COLO668 (cell line): ENCODE data around the gene ITPRIPL2.

ENCODE experiments used
- DNase-seq: peaks from one replicate; lab custom pipeline; 2025; ENCODE audit not compliant: unreplicated experiment; lab: John Stamatoyannopoulos, UW

The ITPRIPL2 gene

GRCh38 chr16:19113577-19114358 lies at the start of gene ITPRIPL2:
TSS of gene ITPRIPL2 (plus strand) at chr16:19113964. CDS start at chr16:19114462, 498 bp downstream.
- peak; percentile 59 for DNase-seq

GRCh38 chr16:19066988-19067348 lies 46.8 kb upstream of the ITPRIPL2 start:
- DNase-seq: no peak

- peak; percentile 98 for DNase-seq
These were observed 46.2 kb upstream of the ITPRIPL2 start, which contains the start of gene COQ7 for GRCh38 chr16:19067349-19068236. TSS of gene COQ7 (plus strand) at chr16:19067614. CDS start at chr16:19067665, 51 bp downstream.

- no peak for DNase-seq
These were observed 45.4 kb upstream of the ITPRIPL2 start for GRCh38 chr16:19068237-19068815.

GRCh38 chr16:19071811-19072777 lies 41.7 kb upstream of the ITPRIPL2 start:
- DNase-seq: peak; percentile 50

GRCh38 chr16:19073344-19073743 lies 40.4 kb upstream of the ITPRIPL2 start:
- no peak for DNase-seq

- DNase-seq: no peak
These were observed 39.9 kb upstream of the ITPRIPL2 start for GRCh38 chr16:19073863-19074262.

GRCh38 chr16:19075511-19075910 lies 38.3 kb upstream of the ITPRIPL2 start:
- no peak for DNase-seq

GRCh38 chr16:19077879-19078278 lies 35.9 kb upstream of the ITPRIPL2 start:
- no peak for DNase-seq

GRCh38 chr16:19083670-19084069 lies 30.1 kb upstream of the ITPRIPL2 start:
- no peak for DNase-seq

GRCh38 chr16:19084139-19084538 lies 29.6 kb upstream of the ITPRIPL2 start:
- DNase-seq: no peak

- no peak for DNase-seq
These were observed 28.9 kb upstream of the ITPRIPL2 start for GRCh38 chr16:19084879-19085278.

- DNase-seq: no peak
These were observed 28.0 kb upstream of the ITPRIPL2 start for GRCh38 chr16:19085679-19086200.

- peak; percentile 92 for DNase-seq
These were observed 27.2 kb upstream of the ITPRIPL2 start for GRCh38 chr16:19086322-19087199.

GRCh38 chr16:19088341-19088916 lies 25.3 kb upstream of the ITPRIPL2 start:
- no peak for DNase-seq

GRCh38 chr16:19089410-19089955 lies 24.3 kb upstream of the ITPRIPL2 start:
- DNase-seq: no peak

- no peak for DNase-seq
These were observed 22.8 kb upstream of the ITPRIPL2 start for GRCh38 chr16:19090916-19091315.

GRCh38 chr16:19092653-19093410 lies 20.9 kb upstream of the ITPRIPL2 start:
- no peak for DNase-seq
